ENCODE results near the gene ZER1.
A peak's percentile ranks its signal among the peaks of the same experiment; 100 is the strongest.
"Not testable (repeated sequence)": the region's sequence is repeated elsewhere in the genome, so short reads cannot be mapped to it uniquely, and the experiment has no call there.

ZER1 gene

DNA sequence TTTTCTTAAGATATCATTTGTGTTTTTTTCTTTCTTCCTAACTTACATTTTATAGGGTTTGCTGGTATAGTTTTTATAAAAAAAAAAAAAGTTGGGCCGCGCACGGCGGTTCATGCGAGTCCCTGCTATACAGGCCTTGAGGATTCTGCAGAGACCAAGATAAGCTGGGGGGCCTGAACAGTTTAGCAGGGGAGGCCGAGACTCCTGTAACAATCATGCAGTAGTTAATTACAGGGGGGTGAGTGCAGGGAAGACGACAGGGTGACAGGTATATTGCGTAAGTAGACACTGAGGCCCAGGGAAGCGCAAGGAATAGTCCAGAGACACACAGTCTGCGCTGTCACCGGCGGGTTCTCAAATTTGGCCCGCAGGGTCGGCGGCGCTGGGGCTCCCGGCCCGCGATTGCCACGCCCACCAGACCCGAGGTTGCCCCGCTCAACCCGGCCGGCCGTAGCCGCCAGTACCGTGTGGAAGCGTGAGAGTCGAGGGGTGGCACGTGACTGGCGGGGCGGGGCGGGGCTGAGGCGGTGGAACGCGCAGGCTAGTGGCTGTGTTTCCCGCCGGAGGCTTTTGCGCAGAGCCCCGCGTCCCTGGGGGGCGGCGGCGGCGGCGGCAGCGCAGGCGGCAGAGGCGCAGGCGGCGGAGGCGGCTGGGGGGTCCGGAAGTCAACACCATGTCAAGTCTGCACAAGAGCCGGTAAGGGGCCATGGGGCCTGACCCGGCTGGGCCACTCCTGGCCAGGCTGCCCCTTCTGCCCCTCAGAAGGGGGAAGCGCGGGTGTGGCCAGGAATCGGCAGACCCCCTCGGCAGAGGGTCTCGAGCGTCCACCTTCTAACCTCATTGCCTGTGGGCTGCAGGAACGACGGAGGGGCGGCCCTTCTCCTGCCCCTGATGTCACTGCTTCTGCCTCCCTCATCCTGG, 15.2 kb upstream of the ZER1 start, which contains the start of gene TBC1D13:
TSS of gene TBC1D13 (plus strand) at position 573 of the 921 bp plus-strand sequence. CDS start at position 674, 101 bp downstream.
- DNase-seq, result peak; percentile 79

DNA sequence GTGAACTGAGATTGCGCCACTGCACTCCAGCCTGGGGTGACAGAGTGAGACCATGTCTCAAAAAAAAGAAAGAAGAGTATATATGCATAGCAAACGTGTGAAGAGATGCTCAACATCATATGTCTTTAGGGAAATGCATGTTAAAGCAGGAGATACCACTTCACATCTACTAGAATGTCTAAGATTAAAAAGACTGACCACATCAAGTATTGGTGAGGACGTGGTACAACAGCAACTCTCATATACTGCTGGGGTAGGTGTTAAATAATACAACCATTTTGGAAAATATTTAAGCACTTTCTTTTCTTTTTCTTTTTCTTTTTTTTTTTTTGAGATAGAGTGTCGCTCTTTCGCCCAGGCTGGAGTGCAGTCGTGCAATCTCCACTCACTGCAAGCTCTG, 13.7 kb upstream of the ZER1 start:
- no peak for DNase-seq

DNA sequence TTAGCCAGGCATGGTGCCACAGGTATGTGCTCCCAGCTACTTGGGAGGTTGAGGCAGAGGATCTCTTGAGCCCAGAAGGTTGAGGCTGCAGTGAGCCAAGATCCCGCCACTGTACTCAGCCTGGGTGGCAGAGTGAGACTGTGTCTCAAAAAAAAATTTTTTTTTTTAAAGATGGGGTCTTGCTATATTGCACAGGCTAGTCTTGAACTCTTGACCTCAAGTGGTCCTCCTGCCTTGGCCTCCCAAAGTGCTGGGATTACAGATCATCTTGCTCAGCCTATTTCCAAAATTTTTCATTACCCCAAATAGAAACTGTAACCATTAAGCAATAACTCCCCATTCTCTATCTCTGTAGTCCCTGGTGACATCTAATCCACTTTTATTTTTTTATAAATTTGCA, 10.9 kb upstream of the ZER1 start:
- DNase-seq, result no peak

DNA sequence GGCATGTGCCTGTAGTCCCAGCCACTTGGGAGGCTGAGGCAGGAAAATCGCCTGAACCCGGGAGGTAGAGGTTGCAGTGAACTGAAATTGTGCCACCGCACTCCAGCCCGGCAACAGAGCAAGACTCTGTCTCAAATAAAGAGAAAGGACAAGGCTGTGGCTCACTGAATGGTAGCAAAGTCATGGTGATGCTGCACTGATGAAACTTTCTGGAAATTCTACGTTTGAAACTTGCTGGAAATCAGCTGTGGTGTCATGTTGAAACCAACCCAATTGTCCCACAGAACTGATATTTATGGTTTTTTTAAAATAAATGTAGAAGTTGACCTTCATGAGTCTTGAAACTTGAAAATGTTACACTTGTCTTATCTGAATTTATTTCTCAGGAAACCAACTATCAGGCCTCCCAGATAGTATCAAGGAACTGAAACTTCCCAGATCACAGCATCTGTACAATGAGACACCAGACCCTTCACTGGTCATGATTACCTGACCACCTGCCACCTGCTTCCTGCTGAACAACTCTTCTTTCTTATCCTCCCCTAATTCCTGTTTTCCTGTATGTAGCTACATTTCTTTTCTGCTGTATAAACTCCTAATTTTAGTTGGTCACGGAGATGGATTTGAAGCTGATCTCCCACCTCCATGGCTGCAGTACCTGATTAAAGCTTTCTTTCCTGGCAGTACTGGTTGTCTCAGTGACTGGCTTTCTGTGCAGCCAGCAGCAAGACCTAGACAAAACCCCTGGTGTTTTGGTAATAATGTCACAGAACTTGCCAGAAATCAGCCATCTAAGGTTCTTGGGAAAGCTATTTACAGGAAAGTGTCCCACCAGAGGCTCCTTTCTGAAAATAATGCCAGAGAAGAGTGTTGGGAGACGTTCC, 9.7 kb upstream of the ZER1 start:
- DNase-seq, result no peak

DNA sequence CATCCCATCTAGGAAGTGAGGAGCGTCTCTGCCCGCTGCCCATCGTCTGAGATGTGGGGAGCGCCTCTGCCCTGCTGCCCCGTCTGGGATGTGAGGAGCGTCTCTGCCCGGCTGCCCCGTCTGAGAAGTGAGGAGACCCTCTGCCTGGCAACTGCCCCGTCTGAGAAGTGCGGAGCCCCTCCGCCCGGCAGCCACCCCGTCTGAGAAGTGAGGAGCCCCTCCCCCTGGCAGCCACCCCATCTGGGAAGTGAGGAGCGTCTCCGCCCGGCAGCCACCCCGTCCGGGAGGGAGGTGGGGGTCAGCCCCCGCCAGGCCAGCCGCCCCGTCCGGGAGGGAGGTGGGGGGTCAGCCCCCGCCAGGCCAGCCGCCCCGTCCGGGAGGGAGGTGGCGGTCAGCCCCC, 8.4 kb upstream of the ZER1 start:
- DNase-seq, result not testable (repeated sequence)

DNA sequence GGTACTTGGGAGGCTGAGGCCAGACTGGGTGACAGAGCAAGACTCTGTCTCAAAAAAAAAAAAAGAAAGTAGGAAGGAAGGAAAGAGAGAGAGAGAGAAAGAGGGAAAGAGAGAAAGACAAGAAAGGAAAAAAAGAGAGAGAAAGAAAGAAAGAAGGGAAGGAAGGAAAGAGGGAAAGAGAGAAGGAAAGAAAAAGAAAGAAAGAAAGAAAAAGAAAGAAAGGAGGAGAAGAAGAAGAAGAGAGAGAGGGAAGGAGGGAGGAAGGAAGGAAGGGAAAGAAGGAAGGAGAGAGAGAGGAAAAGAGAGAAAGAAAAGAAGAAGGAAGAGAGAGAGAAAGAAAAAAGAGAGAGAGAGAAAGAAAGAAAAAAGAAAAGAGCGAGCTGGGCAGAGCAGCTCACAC, 3.1 kb upstream of the ZER1 start:
- no peak for DNase-seq

DNA sequence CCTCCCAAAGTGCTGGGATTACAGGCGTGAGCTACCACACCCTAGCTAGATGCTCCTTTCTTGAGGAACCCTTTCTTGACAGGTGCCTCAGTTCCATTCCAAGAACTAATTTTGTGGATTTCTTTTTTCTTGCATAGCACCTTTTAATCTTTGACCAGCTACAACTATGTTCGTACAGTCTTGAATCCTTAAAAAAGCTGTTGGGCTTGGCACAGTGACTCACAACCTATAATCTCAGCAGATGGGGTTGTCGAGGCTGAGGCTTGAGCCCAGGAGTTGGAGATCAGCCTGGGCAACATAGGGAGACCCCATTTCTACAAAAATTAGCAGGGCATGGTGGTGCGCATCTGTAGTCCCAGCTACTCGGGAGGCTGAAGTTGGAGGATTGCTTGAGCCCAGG, 1.3 kb upstream of the ZER1 start:
- DNase-seq, result no peak

DNA sequence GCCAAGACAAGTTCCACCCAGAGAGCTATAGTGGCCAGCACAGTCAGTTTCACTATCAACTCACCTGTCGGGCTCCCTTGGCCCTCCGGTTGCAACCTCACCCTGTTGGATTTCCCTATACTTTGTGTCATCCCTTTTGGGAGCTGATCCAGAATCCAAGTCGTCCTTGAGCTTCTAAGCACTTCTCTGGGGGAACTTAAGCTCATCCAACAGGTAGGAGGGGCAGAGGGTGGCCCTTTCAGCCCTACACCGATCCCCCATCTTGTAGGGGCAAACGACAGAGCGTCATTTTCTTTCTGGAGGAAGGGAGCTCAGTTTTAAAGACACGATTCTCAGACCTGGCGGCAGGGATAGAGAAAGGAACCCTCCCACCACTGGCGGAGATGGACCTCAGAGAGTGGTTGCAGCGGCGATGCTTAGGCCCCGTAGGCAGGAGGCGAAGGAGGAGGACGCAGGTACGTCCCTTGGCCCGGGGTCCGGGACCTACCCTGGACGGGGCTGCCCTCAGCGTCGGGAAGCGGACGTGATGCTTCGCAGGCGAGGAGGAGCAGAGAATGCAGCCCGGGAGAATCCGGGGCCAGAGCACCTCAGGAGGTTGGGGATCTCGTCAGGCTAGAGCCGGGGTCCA, 519 bp downstream of the ZER1 start:
- no peak for DNase-seq

DNA sequence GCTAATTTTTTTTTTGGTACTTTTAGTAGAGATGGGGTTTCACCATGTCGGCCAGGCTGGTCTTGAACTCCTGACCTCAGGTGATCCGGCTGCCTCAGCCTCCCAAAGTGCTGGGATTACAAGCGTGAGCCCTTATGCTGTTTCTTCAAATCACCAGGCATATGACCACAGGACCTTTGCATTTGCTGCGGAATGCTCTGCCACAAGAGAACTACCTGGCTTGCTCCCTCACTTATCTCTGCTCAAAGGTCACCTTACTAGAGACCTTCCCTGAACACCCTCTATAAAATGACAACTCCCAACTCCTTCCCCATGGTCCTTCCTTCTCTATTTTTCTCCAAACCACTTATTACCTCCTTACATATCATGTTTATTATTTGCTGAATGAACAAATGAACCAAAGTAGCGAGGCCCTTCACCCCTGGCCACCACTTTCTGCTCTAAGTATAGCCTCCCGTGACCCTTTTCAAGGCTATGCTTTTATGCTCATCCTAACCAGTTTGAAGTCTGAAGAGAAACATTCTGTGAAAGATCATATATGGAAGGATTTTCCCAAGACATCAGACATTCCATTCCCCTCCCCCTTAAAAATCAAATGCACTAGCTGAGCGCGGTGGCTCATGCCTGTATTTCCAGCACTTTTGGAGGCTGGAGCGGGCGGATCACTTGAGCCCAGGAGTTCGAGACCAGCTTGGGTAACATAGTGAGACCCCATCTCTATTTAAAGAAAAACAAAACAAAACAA, 1.3 kb downstream of the ZER1 start:
- DNase-seq, result no peak

DNA sequence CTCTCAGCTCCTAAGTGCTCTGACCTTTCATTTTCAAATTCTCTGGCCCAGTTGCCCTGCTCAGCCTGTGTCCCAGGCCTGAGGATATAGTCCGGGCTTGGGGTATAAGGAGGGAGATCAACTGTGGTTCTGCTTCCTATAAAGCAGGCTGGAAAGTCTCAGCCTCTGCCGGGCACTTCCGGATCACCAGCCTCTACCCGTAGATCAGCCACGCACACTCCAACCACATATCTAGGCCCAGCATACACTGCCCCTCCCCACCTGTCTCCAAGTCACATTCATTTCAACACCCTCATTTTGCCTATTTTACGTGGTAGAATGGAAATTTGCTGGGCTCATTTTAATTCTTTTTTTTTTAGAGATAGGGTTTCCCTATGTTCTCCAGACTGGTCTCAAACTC, 3.1 kb downstream of the ZER1 start:
- no peak for DNase-seq

DNA sequence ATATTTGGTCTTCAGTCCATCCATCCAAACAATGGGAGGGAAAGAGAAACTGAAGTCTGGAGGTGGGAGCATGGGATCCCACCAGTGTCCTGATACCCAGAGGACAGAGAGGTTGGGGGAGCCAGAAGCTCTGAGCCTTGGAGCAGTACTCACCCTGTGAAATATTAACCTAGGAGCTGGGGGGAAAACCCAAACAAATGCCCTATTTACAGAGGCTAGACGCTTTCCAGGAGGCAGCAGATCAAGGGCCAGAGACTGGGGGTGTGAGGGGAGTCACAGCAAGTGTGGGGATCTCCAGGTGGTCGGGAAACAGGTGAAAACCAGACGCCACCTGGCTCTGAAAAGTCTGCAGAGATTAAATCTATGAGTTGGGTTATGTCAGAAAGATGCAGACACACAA, 6.2 kb downstream of the ZER1 start:
- DNase-seq, result no peak

DNA sequence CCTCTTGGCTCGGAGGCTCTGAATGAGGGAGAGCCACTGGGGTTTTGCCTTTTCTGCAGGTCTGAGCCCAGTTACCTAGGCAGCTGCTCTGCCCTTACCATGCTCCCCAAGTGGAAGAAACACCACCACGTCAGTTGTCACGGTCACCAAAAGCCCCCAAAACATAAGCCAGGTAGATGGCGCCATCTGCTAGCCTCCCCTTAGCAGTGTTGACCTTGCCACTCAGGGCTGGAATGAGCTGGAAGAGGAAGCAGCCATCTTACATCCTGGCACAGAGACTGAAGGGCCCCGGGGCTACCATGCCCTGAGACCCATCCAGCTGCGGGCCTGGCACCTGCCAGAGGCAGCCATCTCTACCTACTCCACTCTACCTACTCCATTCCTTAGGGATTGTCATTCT, 7.4 kb downstream of the ZER1 start:
- DNase-seq, result no peak

DNA sequence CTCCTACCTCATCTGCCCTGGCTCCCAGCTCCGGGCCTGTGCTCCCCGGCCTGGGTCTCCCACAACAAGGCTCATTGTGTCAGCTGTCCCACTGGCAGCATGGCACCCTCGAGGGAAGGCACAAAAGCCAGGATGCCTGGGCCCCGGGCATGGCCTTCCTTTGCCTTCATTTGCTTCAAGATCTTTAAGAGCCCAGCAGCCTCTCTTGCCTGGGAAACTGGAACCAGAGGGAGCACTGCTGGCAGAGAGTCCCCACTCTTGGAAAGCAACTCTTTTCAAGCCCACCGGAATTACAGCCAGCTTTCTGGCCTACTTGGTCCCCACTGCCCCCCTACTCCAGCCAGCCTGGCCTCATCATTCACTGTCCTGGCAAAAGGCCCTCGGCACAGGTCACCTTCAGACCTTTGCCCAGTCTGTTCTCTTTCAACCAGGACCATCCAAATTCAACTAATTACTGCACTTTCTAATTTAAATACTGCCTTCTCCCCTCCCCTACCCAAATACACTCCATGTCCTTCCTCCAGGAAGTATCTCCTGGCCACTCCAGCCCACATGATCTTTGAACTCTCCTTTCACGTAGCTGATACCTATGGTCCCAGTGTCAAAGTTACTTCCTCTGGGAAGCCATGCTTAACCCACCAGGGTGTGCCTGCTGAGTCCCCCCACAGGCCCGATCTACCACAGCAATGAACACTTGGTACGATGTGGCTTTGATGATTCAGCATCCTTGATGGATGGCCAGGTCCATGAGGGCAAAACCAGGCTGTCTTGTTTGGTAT, 8.9 kb downstream of the ZER1 start:
- no peak for DNase-seq

DNA sequence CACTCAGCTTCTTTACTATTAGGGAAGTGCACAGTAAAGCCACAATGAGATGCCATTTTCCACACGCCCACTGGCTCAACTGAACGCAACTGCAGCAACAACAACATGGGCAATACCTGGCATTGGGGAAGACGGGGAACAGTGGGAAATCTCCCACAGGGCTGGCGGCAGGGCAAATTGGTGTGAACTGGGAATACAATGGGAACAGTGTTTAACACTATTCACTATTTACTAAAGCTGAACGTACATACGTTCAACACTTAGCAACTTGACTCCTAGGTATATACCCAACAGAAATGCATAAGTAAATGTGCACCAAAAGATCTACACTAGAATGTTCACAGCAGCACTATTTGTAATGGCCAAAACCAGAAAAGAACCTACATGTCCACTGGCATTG, 14.1 kb downstream of the ZER1 start:
- DNase-seq, result no peak

DNA sequence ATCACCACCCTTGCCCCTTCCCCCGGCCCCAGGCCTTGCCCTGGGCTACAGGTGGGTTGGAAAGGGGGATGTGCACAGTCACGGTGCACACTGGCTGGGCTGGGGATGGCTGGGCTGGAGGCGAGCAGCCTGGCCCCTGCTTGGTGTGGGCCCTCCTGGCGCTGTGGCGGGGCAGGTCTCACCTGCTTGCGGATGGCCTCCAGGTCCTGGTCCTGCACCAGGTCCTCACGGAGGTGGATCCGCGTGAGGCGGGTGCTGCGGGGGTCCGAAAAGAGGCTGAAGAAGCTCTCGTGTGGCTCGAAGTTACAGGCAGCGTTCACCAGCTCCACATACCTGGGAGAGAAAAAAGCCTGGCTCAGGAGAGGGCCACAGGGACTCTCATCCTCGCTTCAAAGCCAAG, 18.1 kb downstream of the ZER1 start:
- DNase-seq, result no peak

DNA sequence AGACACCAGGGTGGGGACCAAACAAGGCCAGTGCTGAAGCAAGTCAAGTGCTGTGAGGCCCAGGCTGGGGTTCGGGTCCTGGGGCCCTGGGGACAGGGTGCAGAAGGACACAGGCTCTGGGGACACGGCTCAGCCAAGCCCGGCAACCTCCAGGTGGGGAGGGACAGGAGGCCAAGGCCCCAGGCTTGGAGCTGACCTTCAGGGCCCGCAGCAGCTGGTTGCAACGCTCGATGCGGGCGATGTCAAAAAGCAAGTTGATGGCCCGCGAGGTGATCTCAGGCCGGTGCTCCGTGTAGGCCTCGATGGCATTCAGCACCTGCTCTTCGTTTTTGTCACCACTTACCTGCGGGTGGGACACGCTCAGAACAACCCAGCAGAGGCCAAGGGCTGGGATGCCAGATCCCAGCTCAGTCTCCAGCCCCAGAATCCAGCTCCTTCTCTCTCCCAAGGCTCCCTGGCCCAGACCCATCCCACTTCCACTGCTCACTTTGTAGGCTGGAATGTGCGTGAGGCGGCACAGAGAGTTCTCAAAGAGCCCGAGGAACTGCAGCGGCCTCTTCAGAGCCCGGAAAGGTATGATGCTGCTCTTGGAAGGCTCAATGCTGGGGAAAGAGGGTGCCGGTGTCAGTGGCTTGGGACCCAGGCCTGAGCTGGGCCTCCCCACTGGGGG, 20.7 kb downstream of the ZER1 start:
- no peak for DNase-seq

DNA sequence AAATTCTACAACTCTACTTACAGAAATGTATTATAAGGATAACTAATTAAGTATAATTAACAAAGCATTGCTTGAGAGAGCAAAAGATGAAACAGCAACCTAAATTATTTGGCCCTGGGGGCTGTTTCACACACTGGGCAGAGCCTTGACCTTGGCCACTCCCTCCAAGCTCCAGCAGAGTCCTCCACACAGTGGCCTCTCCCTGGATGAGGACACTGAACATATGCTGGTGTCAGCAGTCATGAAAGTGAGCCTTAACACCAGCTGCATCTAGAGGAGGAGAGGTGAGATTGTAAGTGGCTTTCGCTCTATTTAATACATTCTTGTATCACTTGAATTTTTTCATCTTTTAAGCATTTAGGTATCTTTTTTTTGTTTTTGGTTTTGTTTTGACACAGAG, 24.5 kb downstream of the ZER1 start:
- DNase-seq, result no peak

DNA sequence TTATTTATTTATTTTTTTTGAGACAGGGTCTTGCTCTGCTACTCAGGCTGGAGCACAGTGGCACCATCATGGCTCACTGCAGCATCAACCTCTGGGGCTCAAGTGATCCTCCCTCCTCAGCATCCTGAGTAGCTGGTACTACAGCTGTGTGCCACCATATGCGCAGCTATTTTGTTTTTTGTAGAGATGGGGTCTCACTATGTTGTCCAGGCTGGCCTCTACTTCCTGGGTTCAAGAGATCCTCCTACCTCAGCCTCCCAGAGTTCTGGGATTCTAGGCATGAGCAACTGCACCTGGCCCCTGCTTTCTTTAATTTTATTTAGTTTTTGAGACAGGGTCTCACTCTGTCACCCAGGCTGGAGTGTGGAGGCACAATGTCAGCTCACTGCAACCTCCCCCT, 28.3 kb downstream of the ZER1 start:
- DNase-seq, result no peak

DNA sequence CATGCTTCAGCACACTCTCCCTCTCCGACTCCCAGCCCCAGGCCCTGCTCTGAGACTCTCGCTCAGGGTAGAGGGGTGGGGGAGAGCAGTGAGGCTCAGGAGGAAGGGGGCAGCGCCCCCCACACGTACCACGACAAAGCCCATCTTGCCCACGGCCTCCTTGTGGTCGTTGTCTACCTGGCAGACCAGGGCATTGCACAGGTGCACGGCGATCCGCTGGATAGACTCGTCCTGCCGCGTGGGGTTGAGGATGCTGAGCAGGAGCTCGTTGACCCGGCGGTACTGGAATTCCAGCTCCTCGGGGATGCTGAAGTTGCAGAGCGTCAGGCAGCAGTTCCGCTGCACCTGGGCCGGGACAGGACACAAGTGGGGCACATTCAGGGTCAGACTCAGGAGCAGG, 29.3 kb downstream of the ZER1 start:
- DNase-seq, result no peak

DNA sequence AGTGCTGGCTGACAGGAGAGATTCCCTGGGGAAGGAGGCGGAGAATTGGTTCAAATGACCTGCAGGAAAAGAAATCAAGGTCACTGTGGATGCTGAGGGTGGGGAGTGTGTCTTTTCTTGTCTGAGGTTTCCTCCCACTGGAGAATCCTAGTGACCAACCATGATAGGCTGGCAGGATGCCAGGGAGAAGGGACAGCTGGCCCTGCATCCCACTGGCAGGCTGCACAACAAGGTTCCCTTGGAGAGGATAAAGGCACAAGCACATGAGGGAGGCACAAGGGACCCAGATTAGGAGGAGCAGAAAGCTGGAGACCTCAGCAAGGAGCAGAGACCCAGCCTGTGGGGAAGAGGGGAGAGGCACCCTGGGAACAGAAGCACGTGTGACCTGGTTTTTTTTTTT, 36.4 kb downstream of the ZER1 start:
- no peak for DNase-seq

DNA sequence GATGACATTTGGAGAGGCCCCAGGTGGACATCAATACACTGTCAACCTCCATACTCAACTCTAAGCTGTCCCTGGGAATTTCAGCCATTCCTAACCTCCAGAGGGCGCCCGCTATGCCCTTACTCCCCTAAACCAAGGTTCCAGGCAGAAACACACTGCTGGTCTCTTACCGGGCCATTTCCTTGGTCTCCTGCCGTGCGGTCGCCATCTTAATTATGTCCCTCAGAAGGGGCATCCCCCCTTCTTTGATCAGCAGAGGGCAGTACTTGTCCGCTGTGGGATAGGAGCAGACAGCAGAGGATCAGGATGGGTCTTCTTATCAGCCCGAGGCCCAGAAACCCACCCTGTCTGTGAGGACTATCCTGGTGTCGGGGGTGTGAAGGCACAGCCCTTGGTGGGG, 38.5 kb downstream of the ZER1 start:
- DNase-seq, result no peak

Measured in NCI-H1048 (cell line).